BE2C (cell line): Measurements from ENCODE around the gene GALNT3.
A peak's percentile ranks its signal among the peaks of the same experiment; 100 is the strongest.

Experiments
- DNase-seq: peaks from one replicate; pipeline ENCODE4 v3.0.0-alpha.2; 2020
- H3K27me3 ChIP-seq: fragments of 250-450 bp; sonication (Bioruptor Pico); 2 replicates; pipeline ENCODE4 v1.5.1; 2020; ENCODE audit warnings: mild to moderate bottlenecking
- H3K36me3 ChIP-seq: fragments of 250-450 bp; sonication (Bioruptor Pico); 2 replicates; pipeline ENCODE4 v1.5.1; 2020; ENCODE audit warnings: mild to moderate bottlenecking
- H3K4me1 ChIP-seq: fragments of 250-450 bp; sonication (Bioruptor Pico); 2 replicates; pipeline ENCODE4 v1.5.1; 2020
- H3K4me3 ChIP-seq: 2 replicates; pipeline ENCODE4 v1.5.1; 2011; ENCODE audit warnings: low read depth, low read length
- H3K9me3 ChIP-seq: fragments of 250-450 bp; sonication (Bioruptor Pico); 2 replicates; pipeline ENCODE4 v1.5.1; 2020
- TF ChIP-seq, protein P1 (sequence below): IDR thresholded peaks from 2 replicates; pipeline ENCODE4 v1.5.1; 2012; ENCODE audit warnings: mild to moderate bottlenecking, low read depth, low read length

Gene GALNT3

DNA sequence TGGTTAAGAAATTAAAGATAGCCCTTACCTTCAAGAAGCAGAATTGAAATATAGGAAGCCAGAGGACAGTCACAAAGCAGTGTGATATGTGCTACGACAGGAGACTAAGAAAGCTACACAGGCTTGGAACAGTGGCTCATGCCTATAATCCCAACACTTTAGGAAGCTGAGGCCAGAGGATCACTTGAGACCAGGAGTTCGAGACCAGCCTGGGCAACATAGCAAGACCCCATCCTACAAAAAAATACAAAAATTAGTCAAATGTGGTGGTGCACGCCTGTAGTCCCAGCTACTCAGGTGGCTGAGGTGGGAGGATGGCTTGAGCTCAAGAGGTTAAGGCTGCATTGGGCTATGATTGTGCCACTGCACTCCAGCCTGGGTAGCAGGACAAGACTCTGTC lies 21.9 kb downstream of the GALNT3 start:
- no peaks in the 10 kb centered on the region for H3K27me3 ChIP-seq
- no peak for DNase-seq
- no peaks in the 10 kb centered on the region for H3K9me3 ChIP-seq
- H3K4me1 ChIP-seq = no peaks in the 10 kb centered on the region
- H3K4me3 ChIP-seq = no peak overlapping the region
- H3K36me3 ChIP-seq = no peaks in the 10 kb centered on the region
- TF ChIP-seq, protein P1, sequence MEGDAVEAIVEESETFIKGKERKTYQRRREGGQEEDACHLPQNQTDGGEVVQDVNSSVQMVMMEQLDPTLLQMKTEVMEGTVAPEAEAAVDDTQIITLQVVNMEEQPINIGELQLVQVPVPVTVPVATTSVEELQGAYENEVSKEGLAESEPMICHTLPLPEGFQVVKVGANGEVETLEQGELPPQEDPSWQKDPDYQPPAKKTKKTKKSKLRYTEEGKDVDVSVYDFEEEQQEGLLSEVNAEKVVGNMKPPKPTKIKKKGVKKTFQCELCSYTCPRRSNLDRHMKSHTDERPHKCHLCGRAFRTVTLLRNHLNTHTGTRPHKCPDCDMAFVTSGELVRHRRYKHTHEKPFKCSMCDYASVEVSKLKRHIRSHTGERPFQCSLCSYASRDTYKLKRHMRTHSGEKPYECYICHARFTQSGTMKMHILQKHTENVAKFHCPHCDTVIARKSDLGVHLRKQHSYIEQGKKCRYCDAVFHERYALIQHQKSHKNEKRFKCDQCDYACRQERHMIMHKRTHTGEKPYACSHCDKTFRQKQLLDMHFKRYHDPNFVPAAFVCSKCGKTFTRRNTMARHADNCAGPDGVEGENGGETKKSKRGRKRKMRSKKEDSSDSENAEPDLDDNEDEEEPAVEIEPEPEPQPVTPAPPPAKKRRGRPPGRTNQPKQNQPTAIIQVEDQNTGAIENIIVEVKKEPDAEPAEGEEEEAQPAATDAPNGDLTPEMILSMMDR = no peak

GRCh38 chr2:165766326-165766927 lies 27.6 kb downstream of the GALNT3 start:
- no peak for DNase-seq
- H3K27me3 ChIP-seq = no peaks in the 10 kb centered on the region
- H3K36me3 ChIP-seq = no peaks in the 10 kb centered on the region
- TF ChIP-seq, protein P1 = no peak
- no peaks in the 10 kb centered on the region for H3K4me1 ChIP-seq
- H3K4me3 ChIP-seq = no peak overlapping the region
- no peaks in the 10 kb centered on the region for H3K9me3 ChIP-seq

GRCh38 chr2:165762723-165763122 lies 31.3 kb downstream of the GALNT3 start:
- no peaks in the 10 kb centered on the region for H3K27me3 ChIP-seq
- TF ChIP-seq, protein P1 = no peak
- DNase-seq = no peak
- no peaks in the 10 kb centered on the region for H3K4me1 ChIP-seq
- no peaks in the 10 kb centered on the region for H3K36me3 ChIP-seq
- no peaks in the 10 kb centered on the region for H3K9me3 ChIP-seq
- no peak overlapping the region for H3K4me3 ChIP-seq

GRCh38 chr2:165757906-165758675 lies 36.0 kb downstream of the GALNT3 start:
- TF ChIP-seq, protein P1 = no peak
- DNase-seq = no peak
- H3K27me3 ChIP-seq = no peaks in the 10 kb centered on the region
- no peak overlapping the region for H3K4me3 ChIP-seq
- H3K36me3 ChIP-seq = no peaks in the 10 kb centered on the region
- H3K9me3 ChIP-seq = no peaks in the 10 kb centered on the region
- H3K4me1 ChIP-seq = no peaks in the 10 kb centered on the region

- Histone ChIP-seq H3K27me3 (no peaks in the 10 kb centered on the region), H3K9me3 (no peaks in the 10 kb centered on the region), H3K4me3 (no peak overlapping the region), H3K36me3 (no peaks in the 10 kb centered on the region), H3K4me1 (no peaks in the 10 kb centered on the region)
- peak; percentile 7 for DNase-seq
- TF ChIP-seq, protein P1 = no peak
These were observed 47.5 kb downstream of the GALNT3 start for GRCh38 chr2:165746501-165746900.

- H3K4me1 ChIP-seq = no peaks in the 10 kb centered on the region
- DNase-seq = no peak
These were observed 48.1 kb downstream of the GALNT3 start for GRCh38 chr2:165745916-165746315.

More at GRCh38 chr2:165745916-165746315, 48.1 kb downstream of the GALNT3 start:
- Histone ChIP-seq H3K4me3 (no peak overlapping the region), H3K27me3 (no peaks in the 10 kb centered on the region), H3K36me3 (no peaks in the 10 kb centered on the region), H3K9me3 (no peaks in the 10 kb centered on the region)
- TF ChIP-seq, protein P1 = no peak
